Thyroid gland (tissue), 4 donors: Measurements from ENCODE around the gene TRMU. TPM values are rescaled to one million over a fixed set of nuclear protein-coding genes. Genes with fewer than 3 reads are reported as not detected.

Source experiments
- DNase-seq, 2 donors: peaks; one replicate each; pipeline ENCODE4 v3.0.0-alpha.2; 2019
- H3K27ac ChIP-seq, 3 donors: fragments of 200-600 bp; sonication (generic); 1 replicate in 2 of 3; 2 replicates in 1 of 3; pipeline ENCODE4 v1.5.1; 2016 to 2019; ENCODE audit warnings: mild to moderate bottlenecking in 1 of 3, moderate library complexity in 1 of 3
- H3K27me3 ChIP-seq: fragments of 200-600 bp; sonication (generic); one replicate; pipeline ENCODE4 v1.5.1; 2019
- H3K36me3 ChIP-seq, 2 donors: fragments of 200-600 bp; sonication (generic); one replicate each; pipeline ENCODE4 v1.5.1; 2016 to 2019
- H3K4me1 ChIP-seq, 2 donors: fragments of 200-600 bp; sonication (generic); one replicate each; pipeline ENCODE4 v1.5.1; 2017 to 2019
- H3K4me3 ChIP-seq, 3 donors: fragments of 200-600 bp; sonication (generic); replicated peaks in 1 of 3; 1 replicate in 2 of 3; 2 replicates in 1 of 3; pipeline ENCODE4 v1.5.1; 2016; ENCODE audit warnings: mild to moderate bottlenecking in 1 of 3
- H3K9me3 ChIP-seq: fragments of 200-600 bp; sonication (generic); one replicate; pipeline ENCODE4 v1.5.1; 2017
- POLR2A ChIP-seq, 2 donors: fragments of 450-650 bp; IDR thresholded peaks; one replicate each; pipeline ENCODE4 v1.6.1; 2017; ENCODE audit warnings: antibody characterized with exemption in 2 of 2, mild to moderate bottlenecking in 2 of 2, moderate library complexity in 1 of 2
- WGBS, 2 donors: methylation state at CpG; one replicate each; pipeline ENCODE4 v1.1.5; 2017; 5-methylcytosine and 5-hydroxymethylcytosine counted together
- intact Hi-C: fragments of 100-400 bp; cut with DNase I; formaldehyde crosslinking; loops from one replicate; pipeline ENCODE4 v1.15.1; 2023
- total RNA-seq, 4 donors: library from RNA; depleted of rRNA; stranded (reverse); fragments of >200 nt; gene quantifications; one replicate each; pipeline ENCODE4 v1.2.3, GENCODE V29; 2016
- TF ChIP-seq, protein P1 (sequence below), 6 experiments: fragments of 200-600 bp in 3 of 6; fragments of 450-650 bp in 3 of 6; sonication (generic) in 3 of 6; IDR thresholded peaks; one replicate each; pipeline ENCODE4 v1.5.1; 2016 to 2019; ENCODE audit warnings: antibody characterized with exemption in 6 of 6, mild to moderate bottlenecking in 2 of 6, inconsistent platforms in 1 of 6, moderate library complexity in 1 of 6

TRMU gene
- total RNA-seq, 4 donors from 2014 or later: 30.7 to 113 (median 49.0) TPM

DNA sequence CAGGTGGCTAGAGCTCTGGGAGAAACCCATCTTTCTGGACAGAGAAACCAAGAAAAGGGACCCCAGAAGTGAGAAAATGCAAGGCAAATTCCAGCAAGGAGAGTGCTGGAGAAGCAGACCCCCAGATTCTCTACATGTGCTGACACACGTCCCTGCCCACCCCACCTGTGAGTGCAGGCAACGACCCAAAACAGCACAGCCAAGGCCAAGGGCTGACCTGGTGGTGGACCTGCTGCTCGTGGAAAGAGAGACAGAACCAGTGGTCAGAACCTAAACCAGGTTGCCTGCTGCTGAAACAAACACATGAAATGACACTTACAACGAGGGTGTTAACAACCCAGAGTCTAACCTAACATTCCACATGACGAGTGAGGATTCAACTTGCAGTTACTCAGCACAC is 24.6 kb downstream of the TRMU start:
- H3K9me3 ChIP-seq: no peaks in the 10 kb centered on the region
- peaks cover 15 to 28% of the 10 kb centered on the region in 2 donors for H3K36me3 ChIP-seq
- no peaks in the 10 kb centered on the region for H3K27me3 ChIP-seq
- DNase-seq: no peak
- TF ChIP-seq, protein P1, sequence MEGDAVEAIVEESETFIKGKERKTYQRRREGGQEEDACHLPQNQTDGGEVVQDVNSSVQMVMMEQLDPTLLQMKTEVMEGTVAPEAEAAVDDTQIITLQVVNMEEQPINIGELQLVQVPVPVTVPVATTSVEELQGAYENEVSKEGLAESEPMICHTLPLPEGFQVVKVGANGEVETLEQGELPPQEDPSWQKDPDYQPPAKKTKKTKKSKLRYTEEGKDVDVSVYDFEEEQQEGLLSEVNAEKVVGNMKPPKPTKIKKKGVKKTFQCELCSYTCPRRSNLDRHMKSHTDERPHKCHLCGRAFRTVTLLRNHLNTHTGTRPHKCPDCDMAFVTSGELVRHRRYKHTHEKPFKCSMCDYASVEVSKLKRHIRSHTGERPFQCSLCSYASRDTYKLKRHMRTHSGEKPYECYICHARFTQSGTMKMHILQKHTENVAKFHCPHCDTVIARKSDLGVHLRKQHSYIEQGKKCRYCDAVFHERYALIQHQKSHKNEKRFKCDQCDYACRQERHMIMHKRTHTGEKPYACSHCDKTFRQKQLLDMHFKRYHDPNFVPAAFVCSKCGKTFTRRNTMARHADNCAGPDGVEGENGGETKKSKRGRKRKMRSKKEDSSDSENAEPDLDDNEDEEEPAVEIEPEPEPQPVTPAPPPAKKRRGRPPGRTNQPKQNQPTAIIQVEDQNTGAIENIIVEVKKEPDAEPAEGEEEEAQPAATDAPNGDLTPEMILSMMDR (IDR thresholded peaks at IDR 0.05): no peak
- TF ChIP-seq POLR2A (IDR thresholded peaks at IDR 0.05): no peak
- intact Hi-C loops: no loop called here
- peaks cover 0 to 7% of the 10 kb centered on the region in 2 donors for H3K4me1 ChIP-seq
- WGBS, 2 donors: 83 to 91% methylated on average over 5 of the region's 5 CpGs
- H3K4me3 ChIP-seq: no peak overlapping the region
- H3K27ac ChIP-seq: no peak overlapping the region

DNA sequence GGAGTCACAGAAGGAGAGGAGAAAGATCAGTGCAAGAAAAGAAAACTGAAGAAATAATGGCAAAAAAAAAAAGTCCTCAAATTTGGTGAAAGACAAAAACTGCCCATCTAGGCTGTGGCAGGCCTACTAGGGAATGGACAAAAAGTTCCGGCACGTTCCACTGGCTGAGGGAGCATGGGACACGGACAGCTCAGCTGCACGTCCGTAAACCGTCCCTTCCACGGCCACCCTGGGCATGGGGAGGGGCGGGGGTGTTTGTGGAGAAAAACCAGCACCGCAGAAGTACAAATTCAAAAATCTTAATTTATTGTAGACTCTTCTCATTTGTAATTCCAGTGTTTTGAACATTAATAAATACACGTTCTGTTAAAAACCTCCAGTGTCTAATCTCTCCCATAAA is 25.4 kb downstream of the TRMU start:
- Histone ChIP-seq H3K36me3 (peaks cover 9 to 33% of the 10 kb centered on the region in 2 donors), H3K27me3 (no peaks in the 10 kb centered on the region), H3K4me3 (no peak overlapping the region), H3K9me3 (no peaks in the 10 kb centered on the region), H3K4me1 (peaks cover 0 to 7% of the 10 kb centered on the region in 2 donors), H3K27ac (no peak overlapping the region)
- TF ChIP-seq, protein P1 (IDR thresholded peaks at IDR 0.05): no peak
- no peak for TF ChIP-seq POLR2A (IDR thresholded peaks at IDR 0.05)
- DNase-seq: no peak
- intact Hi-C loops: no loop called here
- 90 to 96% methylated on average over 10 of the region's 10 CpGs for WGBS, 2 donors

DNA sequence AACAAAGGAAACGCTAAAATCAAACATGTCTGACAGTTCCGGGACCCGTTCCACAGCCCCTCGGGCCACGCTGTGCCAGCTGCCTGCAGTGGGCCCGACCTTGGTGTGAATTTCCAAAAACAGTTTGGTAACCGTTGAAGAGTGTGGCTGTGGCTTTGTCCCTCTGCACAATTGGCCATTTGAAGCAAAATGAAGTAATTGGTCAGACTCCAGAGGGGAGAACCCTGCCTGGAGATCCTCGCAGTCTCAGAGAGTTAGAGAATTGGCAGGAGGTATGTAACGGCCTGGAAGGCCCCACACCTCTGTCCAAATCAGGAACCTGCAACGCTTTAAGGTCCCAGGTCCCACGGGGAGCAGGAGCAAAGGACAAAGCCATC is 26.3 kb downstream of the TRMU start:
- no peaks in the 10 kb centered on the region for H3K9me3 ChIP-seq
- peaks cover 5 to 29% of the 10 kb centered on the region in 2 donors for H3K36me3 ChIP-seq
- TF ChIP-seq, protein P1 (IDR thresholded peaks at IDR 0.05): no peak
- intact Hi-C loops: no loop called here
- H3K4me3 ChIP-seq: no peak overlapping the region
- DNase-seq: no peak
- H3K27me3 ChIP-seq: no peaks in the 10 kb centered on the region
- H3K4me1 ChIP-seq: peaks cover 0 to 7% of the 10 kb centered on the region in 2 donors
- WGBS, 2 donors: 77 to 85% methylated on average over 11 of the region's 11 CpGs
- no peak overlapping the region for H3K27ac ChIP-seq

DNA sequence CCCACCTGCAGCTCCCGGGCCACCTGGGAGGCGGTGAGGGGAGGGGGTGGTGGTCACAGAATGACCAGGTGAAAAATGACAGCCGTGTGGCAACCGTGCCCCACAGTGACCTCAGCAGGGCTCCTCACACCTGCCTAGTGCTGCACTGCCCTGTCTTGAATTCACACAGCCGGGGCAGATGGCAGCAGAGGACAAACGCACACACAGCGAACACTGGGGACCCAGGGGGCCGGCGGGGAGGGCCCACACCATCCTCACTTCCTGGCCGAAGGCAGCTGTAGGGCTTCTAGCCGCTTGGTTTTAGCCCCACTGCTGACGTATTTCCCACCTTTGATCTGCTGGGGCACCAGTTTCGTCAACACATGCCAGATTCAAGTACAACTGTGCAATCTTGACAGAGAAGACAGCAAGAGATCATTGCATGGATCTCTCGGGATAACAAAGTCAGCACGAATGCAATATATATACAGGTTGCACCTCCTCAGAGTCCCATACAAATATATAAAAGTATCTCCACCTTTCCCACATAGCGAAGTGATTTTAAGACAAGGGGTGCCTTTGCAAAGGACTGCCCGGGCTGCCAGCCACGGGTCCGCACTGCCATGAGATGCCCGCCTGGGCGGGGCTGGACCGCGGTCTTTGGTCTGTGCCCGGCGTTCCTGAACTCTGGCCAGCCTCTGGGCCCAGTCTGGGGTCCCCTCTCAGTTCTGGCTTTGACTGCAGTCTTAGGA is 26.9 kb downstream of the TRMU start:
- TF ChIP-seq, protein P1 (IDR thresholded peaks at IDR 0.05): no peak
- no peak for TF ChIP-seq POLR2A (IDR thresholded peaks at IDR 0.05)
- no peak for DNase-seq
- 81 to 86% methylated on average over 18 to 24 of the region's 25 CpGs for WGBS, 2 donors
- Histone ChIP-seq H3K4me1 (peaks cover 0 to 7% of the 10 kb centered on the region in 2 donors), H3K27me3 (no peaks in the 10 kb centered on the region), H3K36me3 (peaks cover 0 to 26% of the 10 kb centered on the region in 2 donors), H3K27ac (no peak overlapping the region), H3K9me3 (no peaks in the 10 kb centered on the region), H3K4me3 (no peak overlapping the region)
- intact Hi-C loops: no loop called here

DNA sequence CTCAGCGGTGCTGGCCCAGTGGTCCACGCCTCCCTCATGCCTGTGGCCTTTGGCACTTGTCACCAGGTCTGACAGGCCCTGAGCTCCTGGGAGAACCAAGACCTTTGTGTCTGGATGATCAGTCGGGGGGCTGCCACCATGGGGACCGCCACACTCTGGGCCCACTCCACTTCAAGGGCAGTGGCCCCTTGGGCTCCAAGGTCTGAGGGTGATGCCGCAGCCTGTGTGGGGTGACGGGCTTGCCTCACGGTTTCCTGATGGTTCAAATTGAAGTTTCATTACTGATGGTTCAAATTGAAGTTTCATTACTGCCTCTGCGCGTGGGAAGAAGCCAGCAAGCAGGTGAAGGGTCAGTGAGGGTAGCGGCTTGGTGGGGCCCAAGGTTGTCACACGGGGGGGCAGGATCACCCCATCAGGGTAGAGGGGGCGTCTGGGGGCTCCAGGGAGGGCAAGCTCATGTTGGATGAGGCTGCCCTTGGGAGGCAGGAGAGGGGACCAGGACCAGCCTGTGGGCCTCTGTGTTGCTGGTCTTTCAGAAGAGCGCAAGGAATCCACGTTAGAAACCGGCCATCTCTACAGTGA is 27.5 kb downstream of the TRMU start:
- no peaks in the 10 kb centered on the region for H3K27me3 ChIP-seq
- no peak for DNase-seq
- no peak overlapping the region for H3K27ac ChIP-seq
- peaks cover 0 to 26% of the 10 kb centered on the region in 2 donors for H3K36me3 ChIP-seq
- intact Hi-C loops: no loop called here
- TF ChIP-seq, protein P1 (IDR thresholded peaks at IDR 0.05): no peak
- TF ChIP-seq POLR2A (IDR thresholded peaks at IDR 0.05): no peak
- H3K4me1 ChIP-seq: peaks cover 0 to 6% of the 10 kb centered on the region in 2 donors
- no peaks in the 10 kb centered on the region for H3K9me3 ChIP-seq
- H3K4me3 ChIP-seq: no peak overlapping the region
- 95% methylated on average over 13 to 15 of the region's 15 CpGs for WGBS, 2 donors
